ENCODE measurements around the gene RIC8A. TPM values are rescaled to one million over a fixed set of nuclear protein-coding genes. Genes with fewer than 3 reads are reported as not detected.
A peak's percentile ranks its signal among the peaks of the same experiment; 100 is the strongest.

RIC8A gene
- total RNA-seq, 1 donor from 2014 or later = 114 TPM

DNA sequence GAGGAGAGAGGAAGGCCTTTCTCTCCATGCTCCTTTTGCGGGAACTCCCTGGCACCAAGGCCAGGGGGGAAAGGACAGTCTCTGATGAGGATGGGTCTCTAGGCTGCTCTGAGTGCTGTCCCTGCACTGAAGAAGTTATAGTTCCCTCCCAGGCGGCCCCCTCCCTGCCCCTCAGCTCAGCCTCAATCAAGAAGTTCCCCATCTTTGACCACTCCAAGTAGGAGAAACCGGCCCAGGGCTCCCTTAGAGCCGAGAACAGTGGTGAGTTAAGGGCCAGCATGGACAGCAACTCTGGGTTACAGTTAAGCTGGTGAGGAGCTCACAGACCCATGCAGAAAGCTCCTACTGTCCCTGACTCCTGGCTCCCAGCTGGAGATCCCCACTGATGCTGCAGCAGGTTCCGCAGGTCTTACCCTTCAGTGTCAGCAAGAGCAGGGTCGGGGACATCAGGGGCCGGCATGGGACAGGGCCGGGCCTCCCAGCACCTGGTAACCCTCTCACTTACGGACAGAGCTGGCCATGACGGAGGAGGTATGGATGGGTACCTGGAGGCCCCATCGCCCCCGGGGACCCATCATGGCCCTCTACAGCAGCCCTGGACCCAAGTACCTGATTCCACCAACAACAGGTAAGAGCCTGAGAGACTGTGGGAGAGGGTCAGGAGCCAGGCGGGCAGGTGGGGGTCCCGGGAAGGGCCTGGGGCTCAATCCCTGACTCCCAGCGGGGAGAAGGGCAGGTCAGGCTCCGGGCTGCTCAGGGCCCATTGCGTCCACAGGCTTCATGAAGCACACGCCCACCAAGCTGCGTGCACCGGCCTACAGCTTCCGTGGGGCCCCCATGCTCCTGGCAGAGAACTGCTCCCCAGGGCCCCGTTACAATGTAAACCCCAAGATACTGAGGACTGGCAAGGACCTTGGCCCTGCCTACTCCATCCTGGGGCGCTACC lies 10.4 kb upstream of the RIC8A start:
- intact Hi-C loops (cut with micrococcal nuclease) = no loop called here
- CTCF ChIA-PET = interaction anchor here (0.9 kb wide), 1 partner anchor 166 kb away, joined by 3 read pairs; no protein-coding TSS in a partner anchor

DNA sequence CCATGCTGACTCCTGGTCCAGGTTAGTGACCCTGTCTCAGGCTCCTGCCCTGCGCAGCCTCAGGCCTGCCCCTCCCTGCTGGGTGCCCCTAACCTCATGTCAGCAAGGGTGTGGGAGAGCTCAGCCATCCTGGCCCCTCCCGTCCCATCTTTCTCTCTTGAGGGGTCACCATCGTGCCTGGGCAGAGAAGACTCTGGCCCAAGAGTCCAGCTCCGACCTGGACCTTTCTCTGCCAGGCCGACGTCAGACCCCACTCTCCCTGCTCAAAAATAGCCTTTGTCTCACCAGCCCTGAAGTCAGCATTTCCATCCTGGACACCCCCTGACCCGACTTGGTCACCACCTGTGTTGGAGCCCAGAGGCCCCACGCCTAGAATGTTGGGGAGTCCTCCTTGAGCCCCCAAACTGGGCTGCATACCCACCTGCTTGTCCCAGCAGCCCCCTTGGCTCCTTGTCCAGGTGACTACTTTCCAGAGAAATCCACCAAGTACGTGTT lies 9.7 kb upstream of the RIC8A start:
- DNase-seq (no peak), ATAC-seq (ENCODE audit: low read depth) (no peak)
- no peak overlapping the region for H3K4me3 Mint-ChIP-seq
- H3K36me3 Mint-ChIP-seq (ENCODE audit: low read depth) = peaks cover 13% of the 10 kb centered on the region
- CTCF ChIA-PET = no interaction called here
- no peak overlapping the region for H3K27ac Mint-ChIP-seq
- H3K27me3 Mint-ChIP-seq = no peaks in the 10 kb centered on the region
- POLR2A ChIA-PET = no interaction called here
- no peaks in the 10 kb centered on the region for H3K9me3 Mint-ChIP-seq
- peaks cover 14% of the 10 kb centered on the region for H3K4me1 Mint-ChIP-seq
- intact Hi-C loops (cut with micrococcal nuclease) = no loop called here
- TF ChIP-seq, protein P1, sequence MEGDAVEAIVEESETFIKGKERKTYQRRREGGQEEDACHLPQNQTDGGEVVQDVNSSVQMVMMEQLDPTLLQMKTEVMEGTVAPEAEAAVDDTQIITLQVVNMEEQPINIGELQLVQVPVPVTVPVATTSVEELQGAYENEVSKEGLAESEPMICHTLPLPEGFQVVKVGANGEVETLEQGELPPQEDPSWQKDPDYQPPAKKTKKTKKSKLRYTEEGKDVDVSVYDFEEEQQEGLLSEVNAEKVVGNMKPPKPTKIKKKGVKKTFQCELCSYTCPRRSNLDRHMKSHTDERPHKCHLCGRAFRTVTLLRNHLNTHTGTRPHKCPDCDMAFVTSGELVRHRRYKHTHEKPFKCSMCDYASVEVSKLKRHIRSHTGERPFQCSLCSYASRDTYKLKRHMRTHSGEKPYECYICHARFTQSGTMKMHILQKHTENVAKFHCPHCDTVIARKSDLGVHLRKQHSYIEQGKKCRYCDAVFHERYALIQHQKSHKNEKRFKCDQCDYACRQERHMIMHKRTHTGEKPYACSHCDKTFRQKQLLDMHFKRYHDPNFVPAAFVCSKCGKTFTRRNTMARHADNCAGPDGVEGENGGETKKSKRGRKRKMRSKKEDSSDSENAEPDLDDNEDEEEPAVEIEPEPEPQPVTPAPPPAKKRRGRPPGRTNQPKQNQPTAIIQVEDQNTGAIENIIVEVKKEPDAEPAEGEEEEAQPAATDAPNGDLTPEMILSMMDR (IDR thresholded peaks at IDR 0.05) = no peak

More for the DNA sequence above, 10.4 kb upstream of the RIC8A start:
- H3K4me3 Mint-ChIP-seq = no peak overlapping the region
- no peaks in the 10 kb centered on the region for H3K9me3 Mint-ChIP-seq
- peaks cover 8% of the 10 kb centered on the region for H3K36me3 Mint-ChIP-seq (ENCODE audit: low read depth)
- ATAC-seq (ENCODE audit: low read depth) (no peak), DNase-seq (peak; percentile 10)
- no peak overlapping the region for H3K27ac Mint-ChIP-seq
- peaks cover 7% of the 10 kb centered on the region for H3K4me1 Mint-ChIP-seq
- POLR2A ChIA-PET = no interaction called here
- no peaks in the 10 kb centered on the region for H3K27me3 Mint-ChIP-seq
- TF ChIP-seq, protein P1 (IDR thresholded peaks at IDR 0.05) = no peak

DNA sequence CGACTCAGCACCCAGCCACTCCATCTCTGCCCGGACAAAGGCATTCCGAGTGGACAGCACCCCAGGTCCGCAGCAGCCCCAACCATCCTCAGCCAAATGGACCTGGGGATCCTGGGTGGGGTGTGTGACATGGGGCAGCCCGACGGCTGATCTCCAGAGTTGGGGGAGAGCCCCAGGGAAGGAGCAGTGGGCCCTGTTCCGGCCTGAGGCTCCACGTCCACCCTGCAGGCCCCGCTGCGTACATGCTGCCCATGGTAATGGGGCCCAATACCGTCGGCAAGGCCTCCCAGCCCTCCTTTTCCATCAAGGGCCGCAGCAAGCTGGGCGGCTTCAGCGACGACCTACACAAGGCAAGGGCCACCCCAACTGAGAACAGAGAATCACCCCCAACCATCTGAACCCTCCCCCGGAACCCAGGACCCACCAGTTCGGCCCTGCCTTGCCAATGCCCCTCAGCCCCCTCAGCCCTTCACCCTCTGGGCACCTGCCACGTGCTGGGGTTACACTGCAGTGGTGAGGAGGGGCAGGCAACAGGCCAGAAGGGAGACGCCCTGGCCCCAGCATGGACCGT lies 9.2 kb upstream of the RIC8A start:
- no peaks in the 10 kb centered on the region for H3K9me3 Mint-ChIP-seq
- TF ChIP-seq, protein P1 (IDR thresholded peaks at IDR 0.05) = no peak
- CTCF ChIA-PET = no interaction called here
- H3K27me3 Mint-ChIP-seq = no peaks in the 10 kb centered on the region
- no peak overlapping the region for H3K4me3 Mint-ChIP-seq
- POLR2A ChIA-PET = no interaction called here
- intact Hi-C loops (cut with micrococcal nuclease) = no loop called here
- H3K27ac Mint-ChIP-seq = no peak overlapping the region
- H3K36me3 Mint-ChIP-seq (ENCODE audit: low read depth) = peaks cover 18% of the 10 kb centered on the region
- ATAC-seq (ENCODE audit: low read depth) (no peak), DNase-seq (no peak)
- peaks cover 19% of the 10 kb centered on the region for H3K4me1 Mint-ChIP-seq

DNA sequence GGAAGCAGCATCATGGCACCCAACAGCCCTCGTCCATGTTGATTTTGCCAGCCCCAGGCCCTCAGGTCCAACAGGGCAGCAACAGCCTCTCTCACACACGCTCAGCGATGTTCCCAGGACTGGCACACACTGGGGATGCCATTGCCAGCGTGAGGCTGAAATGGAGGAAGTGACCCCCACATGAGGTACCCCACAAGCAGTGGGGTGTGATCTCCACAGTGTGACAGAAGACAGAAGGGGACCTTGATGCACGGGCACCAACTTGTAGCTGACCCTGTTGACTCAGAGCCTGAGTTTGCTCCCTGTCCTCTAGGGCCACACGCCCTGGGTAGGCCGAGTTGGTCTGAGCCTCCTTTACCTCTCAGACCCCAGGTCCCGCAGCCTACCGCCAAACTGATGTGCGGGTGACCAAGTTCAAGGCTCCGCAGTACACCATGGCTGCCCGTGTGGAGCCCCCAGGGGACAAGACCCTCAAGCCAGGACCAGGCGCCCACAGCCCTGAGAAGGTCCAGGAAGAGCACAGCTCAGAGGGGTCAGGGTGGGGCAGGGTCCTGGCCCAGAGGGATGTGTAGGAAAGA lies 8.4 kb upstream of the RIC8A start:
- peaks cover 25% of the 10 kb centered on the region for H3K36me3 Mint-ChIP-seq (ENCODE audit: low read depth)
- DNase-seq = no peak

More for the DNA sequence above, 8.4 kb upstream of the RIC8A start:
- Mint-ChIP-seq H3K4me1 (peaks cover 22% of the 10 kb centered on the region), H3K4me3 (no peak overlapping the region), H3K9me3 (no peaks in the 10 kb centered on the region), H3K27ac (no peak overlapping the region), H3K27me3 (no peaks in the 10 kb centered on the region)
- intact Hi-C loops (cut with micrococcal nuclease) = no loop called here
- TF ChIP-seq, protein P1 (IDR thresholded peaks at IDR 0.05) = no peak
- CTCF ChIA-PET = no interaction called here
- ATAC-seq (ENCODE audit: low read depth) = no peak
- POLR2A ChIA-PET = interaction anchor here (0.6 to 0.7 kb wide), 2 partner anchors 29 to 74 kb away, joined by 5 to 6 read pairs; no protein-coding TSS in a partner anchor

All from activated B cell treated with CpG ODN at 0.5 μM for 24 hours (primary cell).